Activated T-helper 9 cell treated with anti-CD3 and anti-CD28 coated beads, Interleukin-2, amount 50 U/mL, for 16 hours (primary cell): ENCODE results near the gene TIA1.
"Not testable (repeated sequence)": the region's sequence is repeated elsewhere in the genome, so short reads cannot be mapped to it uniquely, and the experiment has no call there.

ENCODE experiments used
- DNase-seq: peaks from one replicate; pipeline ENCODE4 v3.0.0-alpha.2; 2020; ENCODE audit warnings: low read depth

The TIA1 gene

DNA sequence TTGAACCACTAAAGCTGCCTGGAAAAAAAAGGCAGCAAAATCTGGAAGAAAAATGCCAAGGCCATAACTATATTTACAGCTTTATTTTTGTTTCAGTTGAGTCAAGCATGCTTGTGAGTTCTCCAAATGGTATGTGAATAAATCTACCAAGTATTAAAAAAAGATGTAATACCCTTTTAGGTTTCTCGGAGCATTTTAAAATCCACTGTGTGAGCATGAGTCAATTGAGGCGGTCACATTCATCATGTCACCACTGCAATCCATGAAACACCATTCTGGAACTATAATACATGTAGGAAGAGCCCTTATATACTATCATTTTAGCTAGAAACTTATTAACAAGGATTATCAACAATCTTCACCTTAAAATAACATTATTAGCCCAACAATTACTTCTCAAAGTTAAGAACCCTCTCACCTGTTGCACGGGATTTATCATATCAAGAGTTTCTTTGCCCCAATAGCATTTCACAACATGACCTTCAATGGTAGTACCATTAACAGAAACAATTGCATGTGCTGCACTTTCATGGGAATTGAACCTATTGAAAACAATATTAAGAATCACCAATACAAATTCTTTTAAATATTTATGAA, 33.4 kb downstream of the TIA1 start:
- DNase-seq, result no peak

GRCh38 chr2:70214365-70214764, 34.1 kb downstream of the TIA1 start:
- DNase-seq, result no peak

GRCh38 chr2:70212298-70212932, 36.0 kb downstream of the TIA1 start:
- no peak for DNase-seq

DNA sequence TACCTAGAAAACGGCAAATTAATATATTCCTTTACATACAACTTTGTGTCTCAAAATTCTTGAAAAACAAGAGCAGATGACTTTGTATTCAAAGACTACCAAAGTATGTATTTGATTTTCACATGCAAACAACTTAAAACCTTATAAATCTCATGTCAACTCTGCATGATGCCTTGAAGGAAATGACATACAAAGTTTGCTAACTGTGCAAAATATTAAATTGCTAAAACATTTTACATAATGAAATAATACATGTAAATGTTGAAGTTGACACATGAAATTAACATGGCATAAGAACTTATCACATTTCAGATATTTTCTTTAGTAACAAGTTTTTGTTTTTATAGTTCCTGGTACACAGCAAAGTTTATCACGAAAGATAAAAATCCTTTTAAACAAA, 36.8 kb downstream of the TIA1 start:
- no peak for DNase-seq

GRCh38 chr2:70204452-70204851, 44.0 kb downstream of the TIA1 start:
- no peak for DNase-seq

- DNase-seq, result no peak
Measured at GRCh38 chr2:70203086-70203485, 45.3 kb downstream of the TIA1 start.

- DNase-seq, result no peak
Measured at GRCh38 chr2:70202236-70202806, 46.1 kb downstream of the TIA1 start.

- DNase-seq, result no peak
Measured at GRCh38 chr2:70201831-70202230, 46.6 kb downstream of the TIA1 start.

GRCh38 chr2:70201225-70201768, 47.1 kb downstream of the TIA1 start:
- no peak for DNase-seq

DNA sequence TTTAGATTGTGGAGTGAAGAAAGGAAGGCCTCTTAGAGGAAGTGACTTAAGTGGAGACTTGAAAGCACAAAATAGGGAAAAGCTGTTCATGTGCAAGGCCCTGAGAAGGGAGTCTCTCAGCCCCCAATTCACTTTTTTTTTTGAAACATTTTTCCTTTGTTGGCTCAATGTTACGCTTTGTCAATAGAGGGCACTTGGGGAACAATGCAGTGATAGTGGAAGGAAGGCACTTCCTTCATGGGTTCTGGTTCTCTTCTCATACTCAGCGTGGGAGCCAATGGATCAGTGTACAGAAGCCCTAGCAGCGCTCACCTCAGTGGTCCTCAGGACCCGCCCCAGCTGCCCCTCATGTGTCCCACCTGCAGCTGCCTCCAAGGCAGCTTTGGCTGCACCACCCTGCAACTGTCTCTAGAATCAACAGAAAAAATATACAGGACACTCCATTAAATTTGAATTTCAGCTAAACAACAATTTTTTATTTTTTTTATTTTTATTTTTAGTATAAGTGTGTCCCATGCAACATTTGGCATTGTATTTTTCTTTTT, 49.0 kb downstream of the TIA1 start:
- DNase-seq, result no peak

DNA sequence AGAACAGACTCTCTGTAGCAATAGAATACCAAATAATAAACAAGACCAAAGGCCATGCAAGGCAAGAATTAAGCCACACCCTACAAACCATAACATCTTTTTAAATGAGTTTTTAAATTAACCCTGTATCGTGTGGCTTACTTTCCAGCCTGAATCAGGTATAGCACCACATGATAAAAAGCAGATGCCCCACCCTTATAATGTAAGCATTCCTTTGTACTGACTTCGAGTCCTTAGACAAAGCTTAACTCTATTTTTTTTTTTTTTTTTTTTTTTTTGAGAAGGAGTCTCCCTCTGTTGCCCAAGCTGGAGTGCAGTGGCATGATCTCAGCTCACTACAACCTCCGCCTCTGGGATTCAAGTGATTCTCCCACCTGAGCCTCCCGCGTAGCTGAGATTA, 55.9 kb downstream of the TIA1 start:
- DNase-seq, result no peak

DNA sequence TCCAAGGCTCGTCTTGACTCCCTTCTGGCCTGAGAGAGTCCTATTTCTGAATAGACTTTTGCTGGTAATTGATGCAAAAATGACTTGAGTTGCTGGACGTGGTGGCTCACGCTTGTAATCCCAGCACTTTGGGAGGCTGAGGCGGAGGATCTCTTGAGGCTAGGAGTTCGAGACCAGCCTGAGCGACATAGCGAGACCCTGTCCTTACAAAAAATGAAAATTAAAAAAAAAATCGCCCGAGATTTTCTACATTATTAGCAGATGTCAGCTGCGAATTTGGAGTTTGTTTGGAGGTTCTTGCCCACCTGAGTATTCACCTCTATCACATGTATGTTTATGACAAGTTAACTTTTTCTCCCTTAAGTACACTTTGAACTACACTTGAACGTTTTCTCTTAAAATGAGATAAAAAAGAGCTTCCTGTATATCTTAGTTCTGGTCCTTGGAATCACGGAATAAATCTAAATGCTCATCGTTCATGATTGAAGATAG, 57.1 kb downstream of the TIA1 start:
- no peak for DNase-seq

- peak; percentile 93 for DNase-seq
Measured at GRCh38 chr2:70190418-70191243, 57.8 kb downstream of the TIA1 start, which contains the start of gene C2orf42. Gene C2orf42 (minus strand): TSS chr2:70191019. CDS start chr2:70181985, 9,034 bp downstream.

DNA sequence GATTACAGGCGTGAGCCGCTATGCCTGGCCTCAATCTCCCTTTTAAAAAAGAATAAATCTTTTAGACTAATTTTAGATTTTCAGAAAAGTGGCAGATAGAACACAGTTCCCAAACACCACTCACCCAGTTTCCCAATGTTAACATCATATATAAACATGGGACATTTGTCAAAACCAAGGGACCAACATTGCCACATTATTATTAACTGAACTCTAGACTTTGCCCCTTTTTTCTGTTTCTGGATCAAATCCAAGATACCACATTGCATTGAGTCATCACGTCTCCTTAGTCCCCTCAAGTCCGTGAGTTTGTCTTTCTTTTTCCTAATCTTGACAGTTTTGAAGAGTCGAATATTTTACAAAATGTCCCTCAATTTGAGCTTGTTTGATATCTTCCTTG, 60.0 kb downstream of the TIA1 start:
- no peak for DNase-seq

- DNase-seq, result not testable (repeated sequence)
Measured at GRCh38 chr2:70187170-70187569, 61.3 kb downstream of the TIA1 start.

DNA sequence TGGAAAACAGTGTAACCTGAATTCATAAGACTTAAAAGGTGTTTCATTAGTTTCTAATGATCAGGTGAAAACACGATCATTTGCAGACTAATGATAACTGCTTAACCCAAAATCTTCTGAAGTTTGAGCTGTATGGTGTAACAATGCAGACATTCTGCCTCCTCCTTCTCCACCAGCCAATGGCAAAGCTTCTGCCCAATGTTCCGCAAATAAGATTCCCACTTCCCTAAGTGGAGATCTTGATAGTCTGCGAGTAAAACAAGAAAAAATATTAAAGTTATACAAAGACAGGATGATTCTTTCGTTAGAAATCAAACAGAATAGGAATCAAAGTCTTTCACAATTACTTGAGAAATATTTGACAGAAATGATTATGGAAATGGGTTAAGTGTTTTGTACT, 65.7 kb downstream of the TIA1 start:
- DNase-seq, result no peak

GRCh38 chr2:70181363-70181956, 67.0 kb downstream of the TIA1 start:
- no peak for DNase-seq

- no peak for DNase-seq
Measured at GRCh38 chr2:70173520-70173919, 74.9 kb downstream of the TIA1 start.

- DNase-seq, result not testable (repeated sequence)
Measured at GRCh38 chr2:70169654-70170245, 78.7 kb downstream of the TIA1 start.

- no peak for DNase-seq
Measured at GRCh38 chr2:70161069-70161534, 87.3 kb downstream of the TIA1 start.

DNA sequence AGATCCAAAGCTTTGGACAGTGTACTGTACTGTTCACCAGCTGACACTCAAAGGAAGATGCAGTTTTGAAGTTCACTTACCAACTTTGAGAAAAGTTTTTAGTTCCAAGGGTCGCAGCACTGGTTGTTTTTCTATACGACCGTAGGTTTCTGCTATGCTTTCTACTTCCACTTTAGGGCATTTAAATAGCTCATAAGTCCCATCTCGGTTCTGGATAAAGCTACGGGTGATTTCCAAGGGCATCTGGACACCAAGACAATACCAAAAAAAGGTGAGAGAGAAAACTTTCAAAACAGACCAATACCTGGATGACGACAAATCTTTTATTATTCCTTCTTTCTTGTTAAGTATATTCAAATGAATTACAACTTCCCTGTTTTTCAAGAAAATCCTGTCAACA, 87.9 kb downstream of the TIA1 start:
- DNase-seq, result no peak
